HCT116 (cell line): ENCODE results near the gene DCP2. TPM values are rescaled to one million over a fixed set of nuclear protein-coding genes. Genes with fewer than 3 reads are reported as not detected.

Source experiments
- ATAC-seq: fragments of 200-7000 bp; cut with Tn5 transposase; 2 replicates; pipeline ENCODE4 v1.9.1; 2020; ENCODE audit warnings: mild to moderate bottlenecking, moderate library complexity
- BruUV-seq: library from RNA; stranded (reverse); fragments of 400-500 nt; replicated peaks from 2 replicates; lab custom pipeline; 2021; lab: Mats Ljungman, UMichigan
- CTCF ChIA-PET: fragments of 300-600 bp; sonication (Branson Sonifier 250); formaldehyde crosslinking; loops from one replicate; lab custom pipeline; 2021; ENCODE audit warnings: antibody characterized with exemption; lab: Charles Lee
- POLR2A ChIA-PET: fragments of 300-600, 350-600 bp; sonication (Branson Sonifier 250); formaldehyde crosslinking; loops from one replicate; lab custom pipeline; 2021; ENCODE audit warnings: antibody characterized with exemption; lab: Charles Lee
- RAD21 ChIA-PET, 2 experiments: fragments of 300-600 bp; sonication (Branson Sonifier 250); formaldehyde crosslinking; loops; one replicate each; lab custom pipeline; 2023; ENCODE audit warnings: low total read pairs in 2 of 2; ENCODE audit not compliant: uncharacterized antibody in 2 of 2, unreplicated experiment in 2 of 2, low non-redundant PET in 1 of 2; lab: Charles Lee
- DNase-seq: peaks from one replicate; pipeline ENCODE4 v3.0.0-alpha.2; 2010; ENCODE audit warnings: low read depth, low spot score
- H2AFZ ChIP-seq: fragments of 200-600 bp; shearing (Covaris generic), sonication (generic); 2 replicates; pipeline ENCODE4 v1.6.1; 2017; ENCODE audit warnings: low read depth, mixed run types, mixed read lengths, antibody characterized with exemption, low read length; ENCODE audit not compliant: poor library complexity, severe bottlenecking
- H3K27ac ChIP-seq: 2 replicates; pipeline ENCODE4 v1.5.1; 2012; ENCODE audit warnings: low read depth, low read length
- H3K27me3 ChIP-seq: fragments of 200-600 bp; sonication (generic); 2 replicates; pipeline ENCODE4 v1.6.1; 2016; ENCODE audit warnings: mixed run types, low read length, mixed read lengths; ENCODE audit not compliant: insufficient read depth
- H3K36me3 ChIP-seq, 2 experiments: fragments of 200-500 bp in 1 of 2; fragments of 200-600 bp in 1 of 2; sonication (Bioruptor generic) in 1 of 2; sonication (generic) in 1 of 2; 2 replicates each; pipeline versions ENCODE4 v1.5.1 to v1.6.1; 2014 to 2016; ENCODE audit warnings: low read length in 2 of 2, inconsistent platforms in 1 of 2, mixed read lengths in 1 of 2, mixed run types in 1 of 2; ENCODE audit not compliant: insufficient read depth in 2 of 2, control insufficient read depth in 1 of 2
- H3K4me1 ChIP-seq, 2 experiments: fragments of 200-600 bp in 1 of 2; sonication (generic) in 1 of 2; 2 replicates each; pipeline versions ENCODE4 v1.5.1 to v1.6.1; 2012 to 2017; ENCODE audit warnings: low read length in 2 of 2, inconsistent platforms in 1 of 2, mild to moderate bottlenecking in 1 of 2, mixed read lengths in 1 of 2, mixed run types in 1 of 2, moderate library complexity in 1 of 2; ENCODE audit not compliant: insufficient read depth in 2 of 2, control insufficient read depth in 1 of 2
- H3K4me2 ChIP-seq: fragments of 200-600 bp; sonication (generic); 2 replicates; pipeline ENCODE4 v1.6.1; 2017; ENCODE audit warnings: mixed run types, low read length, mixed read lengths
- H3K4me3 ChIP-seq, 2 experiments: fragments of 200-600 bp in 1 of 2; sonication (generic) in 1 of 2; replicated peaks in 1 of 2; 2 replicates each; pipeline ENCODE4 v1.5.1; 2011 to 2016; ENCODE audit warnings: low read length in 2 of 2, control low read depth in 1 of 2, low read depth in 1 of 2, mild to moderate bottlenecking in 1 of 2, mixed read lengths in 1 of 2, mixed run types in 1 of 2
- H3K79me2 ChIP-seq: fragments of 200-600 bp; sonication (generic); 2 replicates; pipeline ENCODE4 v1.6.1; 2017; ENCODE audit warnings: mild to moderate bottlenecking, mixed run types, low read length, moderate library complexity, mixed read lengths; ENCODE audit not compliant: insufficient read depth
- H3K9ac ChIP-seq: fragments of 200-600 bp; sonication (generic); 2 replicates; pipeline ENCODE4 v1.6.1; 2016; ENCODE audit warnings: low read length, mixed read lengths
- H3K9me2 ChIP-seq: fragments of 200-600 bp; sonication (generic), shearing (Covaris generic); 2 replicates; pipeline ENCODE4 v1.6.1; 2017; ENCODE audit warnings: mixed run types, mild to moderate bottlenecking, moderate library complexity; ENCODE audit not compliant: insufficient read depth
- H3K9me3 ChIP-seq, 2 experiments: fragments of 200-500 bp in 1 of 2; fragments of 200-600 bp in 1 of 2; sonication (Bioruptor generic) in 1 of 2; sonication (generic) in 1 of 2; 2 replicates each; pipeline ENCODE4 v1.6.1; 2014 to 2017; ENCODE audit warnings: low read length in 2 of 2, mixed read lengths in 2 of 2, inconsistent platforms in 1 of 2, low read depth in 1 of 2, mild to moderate bottlenecking in 1 of 2, mixed run types in 1 of 2, moderate library complexity in 1 of 2; ENCODE audit not compliant: control insufficient read depth in 1 of 2, insufficient read depth in 1 of 2
- H4K20me1 ChIP-seq: fragments of 200-600 bp; sonication (generic), shearing (Covaris generic); 2 replicates; pipeline ENCODE4 v1.6.1; 2017; ENCODE audit warnings: mixed run types, mild to moderate bottlenecking, moderate library complexity; ENCODE audit not compliant: insufficient read depth
- MAX ChIP-seq: IDR thresholded peaks from 2 replicates; pipeline ENCODE4 v1.6.1; 2012
- POLR2A ChIP-seq: IDR thresholded peaks from 2 replicates; pipeline ENCODE4 v1.7.0; 2011; ENCODE audit warnings: borderline replicate concordance; ENCODE audit not compliant: insufficient read depth, insufficient read length; ENCODE audit errors: extremely low read depth
- RAD21 ChIP-seq: IDR thresholded peaks from 2 replicates; pipeline ENCODE4 v1.6.1; 2012; ENCODE audit warnings: low read depth, mild to moderate bottlenecking
- SIN3A ChIP-seq: IDR thresholded peaks from 2 replicates; pipeline ENCODE4 v1.6.1; 2012; ENCODE audit warnings: low read depth
- SP1 ChIP-seq: IDR thresholded peaks from 2 replicates; pipeline ENCODE4 v1.6.1; 2012; ENCODE audit warnings: low read depth
- TCF7L2 ChIP-seq: IDR thresholded peaks from 2 replicates; pipeline ENCODE4 v1.7.0; 2011; ENCODE audit warnings: borderline replicate concordance, inconsistent platforms; ENCODE audit not compliant: insufficient read depth, insufficient read length; ENCODE audit errors: extremely low read depth
- ZBTB33 ChIP-seq: IDR thresholded peaks from 2 replicates; pipeline ENCODE4 v1.6.1; 2011; ENCODE audit warnings: mild to moderate bottlenecking, low read length, moderate library complexity; ENCODE audit not compliant: insufficient replicate concordance; ENCODE audit errors: extremely low read depth
- ZFX ChIP-seq: fragments of 450-650 bp; IDR thresholded peaks from 2 replicates; pipeline ENCODE4 v1.6.1; 2017
- intact Hi-C: fragments of 100-400 bp; cut with micrococcal nuclease; formaldehyde crosslinking; loops from 2 replicates; pipeline ENCODE4 v1.10.0; 2022
- total RNA-seq: library from RNA; stranded (reverse); gene quantifications from one replicate; pipeline ENCODE4 v1.2.1, GENCODE V29; 2021; ENCODE audit not compliant: unreplicated experiment

DCP2 gene
- total RNA-seq, 1 experiment from 2014 or later, result 57.1 TPM

GRCh38 chr5:112974901-112975300, 1.7 kb upstream of the DCP2 start:
- Histone ChIP-seq H3K4me2 (no peak overlapping the region), H2AFZ (no peak overlapping the region), H3K79me2 (peaks cover 33% of the 10 kb centered on the region), H3K9me2 (no peaks in the 10 kb centered on the region), H3K36me3 (no peaks in the 10 kb centered on the region), H3K27ac (no peak overlapping the region), H3K9ac (no peak overlapping the region), H3K27me3 (no peaks in the 10 kb centered on the region), H4K20me1 (no peaks in the 10 kb centered on the region), H3K4me3 (no peak overlapping the region), H3K9me3 (no peaks in the 10 kb centered on the region)
- BruUV-seq, result no TSS peak
- ATAC-seq, result no peak
- RAD21 ChIA-PET, result no interaction called here
- CTCF ChIA-PET, result no interaction called here
- TF ChIP-seq TCF7L2 (no peak), SP1 (no peak), ZFX (no peak), ZBTB33 (no peak), POLR2A (no peak), RAD21 (no peak), MAX (no peak), SIN3A (no peak)
- TF ChIP-seq, all 23 proteins: peak for 0
- H3K4me1 ChIP-seq, result peaks cover 4 to 18% of the 10 kb centered on the region in 2 experiments; a peak in 3 of 4 replicates
- no peak for DNase-seq
- intact Hi-C loops, result loop anchor here (5.0 kb wide), 1 partner anchor 53 kb away; the partner anchor contains the start of gene REEP5
- POLR2A ChIA-PET, result interaction anchor here (1.3 kb wide), 1 partner anchor 10 kb away, joined by 3 read pairs; no protein-coding TSS in a partner anchor
